HG03378 (cell line): ENCODE measurements around the gene MRPS24.

ENCODE experiments used
- ATAC-seq: cut with Tn5 transposase; IDR thresholded peaks from one replicate; pipeline ENCODE4 v1.9.1; 2021; ENCODE audit warnings: mild to moderate bottlenecking, moderate library complexity; ENCODE audit not compliant: unreplicated experiment

The MRPS24 gene

GRCh38 chr7:43877968-43878864 is 8.9 kb upstream of the MRPS24 start:
- ATAC-seq = no peak

DNA sequence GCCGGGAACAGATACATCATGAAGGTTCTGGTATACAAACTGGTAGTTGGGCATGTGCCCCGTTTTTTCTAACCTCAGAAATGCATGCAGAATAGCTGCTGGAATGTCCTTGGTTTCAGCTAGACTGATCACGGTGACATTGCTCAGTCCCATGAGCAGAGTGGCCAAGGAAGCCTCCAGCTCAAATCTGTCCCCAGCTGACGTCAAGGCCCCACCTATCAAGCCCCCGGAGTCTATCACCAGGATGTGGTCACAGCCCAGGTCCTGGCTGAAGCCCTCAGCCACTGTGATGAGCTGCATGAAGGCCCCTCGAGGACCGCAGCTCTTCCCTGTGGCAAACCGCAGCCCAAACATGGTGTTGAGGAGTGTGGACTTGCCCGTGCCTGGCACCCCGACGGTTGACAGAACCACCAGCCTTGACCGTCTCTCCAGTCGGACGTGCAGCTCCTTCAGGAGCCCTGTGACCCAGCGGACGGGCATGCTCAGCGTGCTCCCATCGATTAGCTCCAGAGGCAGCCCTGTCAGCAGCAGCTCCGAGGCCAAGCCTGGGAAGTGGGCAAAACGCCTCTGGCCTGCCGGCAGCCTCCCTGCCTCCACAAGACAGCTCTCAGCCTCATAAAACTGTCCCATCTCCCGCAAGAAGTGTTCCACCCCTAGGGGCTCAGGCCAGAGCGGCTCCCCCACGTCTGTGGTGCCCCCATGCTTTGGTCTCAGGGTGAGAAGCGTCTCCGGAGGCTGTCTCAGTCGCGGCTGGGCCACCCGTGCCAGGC is 7.8 kb upstream of the MRPS24 start:
- no peak for ATAC-seq

GRCh38 chr7:43876241-43876640 is 6.9 kb upstream of the MRPS24 start:
- ATAC-seq = no peak

DNA sequence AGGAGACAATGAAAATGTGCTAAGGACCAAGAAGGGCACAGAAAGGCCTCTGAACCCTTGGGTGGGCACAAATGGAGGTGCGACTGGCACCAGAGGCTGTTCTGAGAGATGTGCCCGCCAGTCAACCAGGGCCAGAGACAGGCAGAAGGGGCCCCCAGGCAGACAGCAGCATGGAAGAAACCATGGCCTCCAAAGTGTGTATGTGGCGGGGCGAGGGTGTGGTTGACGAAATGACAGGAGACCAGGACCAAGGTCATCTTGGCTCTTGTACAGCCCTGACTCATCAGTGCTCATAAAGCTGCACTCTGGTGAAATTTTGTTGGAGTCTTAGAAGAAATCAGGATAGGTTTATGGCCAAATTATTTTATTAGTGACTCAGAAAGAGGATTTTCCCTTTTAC is 4.0 kb upstream of the MRPS24 start:
- ATAC-seq = no peak

DNA sequence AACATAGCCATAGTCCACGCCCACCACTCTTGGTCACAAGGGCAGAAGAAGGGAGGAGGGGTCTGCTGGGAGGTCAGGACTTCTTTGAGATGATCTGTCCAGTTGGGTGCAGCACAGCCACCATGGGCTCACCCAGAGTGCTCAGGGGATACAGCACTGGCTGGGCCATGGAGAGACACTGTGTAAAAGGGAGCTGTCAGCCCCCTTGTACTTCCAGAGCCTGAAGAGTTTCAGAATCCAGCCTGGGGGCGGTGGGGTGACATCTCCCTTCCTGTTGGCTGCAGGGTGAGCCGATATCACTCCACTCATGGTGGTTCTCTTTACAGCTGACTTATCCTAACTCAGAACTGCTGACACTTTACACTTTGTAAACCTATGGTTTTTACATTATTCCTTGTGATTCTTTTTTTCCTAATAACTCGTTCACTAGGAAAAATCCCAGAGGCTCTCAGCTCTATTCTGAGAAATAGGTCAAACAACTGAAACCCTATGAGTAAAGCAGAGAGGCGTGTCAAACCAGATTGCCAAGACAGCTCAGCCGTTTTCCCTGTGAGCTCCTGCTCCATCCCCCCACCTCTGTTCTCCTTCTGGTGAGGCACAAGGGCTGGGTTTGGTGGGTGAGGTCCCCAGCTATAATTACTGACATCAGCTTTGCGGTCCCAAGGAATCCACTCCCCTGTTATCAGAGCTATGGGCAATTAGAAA is 3.2 kb upstream of the MRPS24 start:
- ATAC-seq = no peak

- no peak for ATAC-seq
Observed at GRCh38 chr7:43871064-43871463, 1.7 kb upstream of the MRPS24 start.

DNA sequence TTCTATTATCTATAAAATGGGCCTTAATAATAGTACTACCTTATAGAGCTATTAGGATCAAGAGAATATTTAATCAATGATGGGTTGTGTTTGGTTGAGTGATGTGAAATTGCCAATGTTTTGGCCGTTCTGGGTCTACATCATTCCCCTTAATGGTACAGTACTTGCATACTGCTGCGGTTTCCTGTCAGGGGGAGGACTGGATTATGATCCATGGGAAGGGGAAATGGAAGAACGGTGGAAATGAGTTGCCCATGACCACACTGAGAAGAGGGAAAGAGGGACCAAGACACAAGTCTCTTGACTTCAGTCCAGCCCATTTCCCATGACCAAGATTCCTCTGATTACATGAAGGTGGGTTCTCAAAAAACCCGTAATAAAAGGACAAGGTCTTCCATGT is 999 bp upstream of the MRPS24 start:
- no peak for ATAC-seq

GRCh38 chr7:43869867-43870240 is 537 bp upstream of the MRPS24 start:
- ATAC-seq = peak; percentile 16

- no peak for ATAC-seq
Observed at GRCh38 chr7:43868681-43869005, 674 bp downstream of the MRPS24 start.

DNA sequence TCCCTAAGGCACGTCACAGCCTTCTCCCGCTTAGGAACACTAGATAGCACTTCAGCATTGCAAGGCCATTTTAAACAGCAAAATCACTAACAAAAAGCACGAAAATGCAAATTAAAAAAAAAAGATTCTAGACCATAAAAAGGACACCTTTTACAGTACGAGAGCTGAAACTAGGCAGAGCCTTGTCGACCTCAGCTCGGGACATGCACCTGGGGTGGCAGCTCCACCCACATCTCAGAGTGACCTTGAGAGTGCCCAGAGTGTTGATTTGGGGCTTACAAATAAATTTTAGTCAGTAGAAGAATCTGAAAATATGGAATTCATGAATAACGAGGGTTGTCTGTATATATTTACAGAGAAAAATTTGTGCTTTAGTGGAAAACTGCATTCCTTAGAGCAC is 1.1 kb downstream of the MRPS24 start:
- ATAC-seq = no peak

DNA sequence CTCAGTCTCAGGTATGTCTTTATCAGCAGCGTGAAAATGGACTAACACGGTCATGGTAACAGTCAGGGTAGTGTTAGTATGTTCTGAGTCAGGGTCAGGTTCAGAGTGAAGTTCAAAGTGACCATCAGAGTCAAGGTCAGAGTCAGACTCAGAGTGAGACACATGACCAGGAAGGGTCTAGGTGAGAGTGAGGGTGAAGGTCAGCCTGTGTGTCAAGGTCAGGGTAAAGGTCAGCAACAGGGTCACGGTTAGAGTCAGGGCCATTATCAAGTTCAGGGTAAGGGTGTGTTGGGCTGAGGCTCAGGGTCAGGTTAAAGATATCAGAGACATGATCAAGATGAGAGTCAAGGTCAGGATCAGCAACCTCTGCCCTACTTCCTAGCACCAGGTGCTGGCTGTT is 4.0 kb downstream of the MRPS24 start:
- ATAC-seq = no peak

DNA sequence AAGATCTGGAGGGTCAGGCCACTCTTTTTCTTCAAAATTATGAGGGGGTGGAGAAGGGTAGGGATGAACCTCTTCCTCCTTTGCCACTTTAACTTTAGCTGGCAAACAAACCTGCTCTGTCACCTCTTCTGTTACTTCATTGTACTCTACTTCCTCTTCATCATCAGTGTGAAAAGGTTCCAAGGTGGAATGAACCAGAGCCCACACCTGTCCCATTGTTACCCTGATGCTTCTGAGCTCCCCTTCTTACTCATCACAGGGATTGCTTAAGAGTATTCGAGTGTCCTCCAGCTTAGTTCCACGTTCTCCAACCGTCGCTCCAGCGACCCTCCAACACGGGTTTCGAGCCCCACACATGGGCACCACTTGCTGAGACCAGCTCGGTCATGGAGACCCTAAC is 5.2 kb downstream of the MRPS24 start:
- no peak for ATAC-seq

DNA sequence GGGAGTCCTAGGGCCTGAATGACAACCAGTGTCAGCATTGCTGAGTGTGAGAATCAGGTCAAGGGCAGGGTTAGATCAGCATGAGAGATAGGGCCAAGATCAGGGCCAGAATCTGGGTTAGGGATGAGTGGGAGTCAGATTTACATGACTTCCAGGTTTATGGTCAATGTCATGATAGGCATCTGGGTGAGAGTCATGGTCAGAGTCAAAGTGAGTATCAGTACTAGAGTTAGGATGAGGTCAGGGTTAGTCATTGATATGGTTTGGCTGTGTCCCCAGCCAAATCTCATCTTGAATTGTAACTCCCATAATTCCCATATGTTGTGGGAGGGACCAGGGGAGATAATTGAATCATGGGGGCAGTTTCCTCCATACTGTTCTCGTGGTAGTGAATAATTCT is 12.3 kb downstream of the MRPS24 start:
- ATAC-seq = no peak

GRCh38 chr7:43856316-43856715 is 13.0 kb downstream of the MRPS24 start:
- ATAC-seq = no peak

- ATAC-seq = no peak
Observed at GRCh38 chr7:43855176-43855575, 14.1 kb downstream of the MRPS24 start.

- no peak for ATAC-seq
Observed at GRCh38 chr7:43851805-43852204, 17.5 kb downstream of the MRPS24 start.

DNA sequence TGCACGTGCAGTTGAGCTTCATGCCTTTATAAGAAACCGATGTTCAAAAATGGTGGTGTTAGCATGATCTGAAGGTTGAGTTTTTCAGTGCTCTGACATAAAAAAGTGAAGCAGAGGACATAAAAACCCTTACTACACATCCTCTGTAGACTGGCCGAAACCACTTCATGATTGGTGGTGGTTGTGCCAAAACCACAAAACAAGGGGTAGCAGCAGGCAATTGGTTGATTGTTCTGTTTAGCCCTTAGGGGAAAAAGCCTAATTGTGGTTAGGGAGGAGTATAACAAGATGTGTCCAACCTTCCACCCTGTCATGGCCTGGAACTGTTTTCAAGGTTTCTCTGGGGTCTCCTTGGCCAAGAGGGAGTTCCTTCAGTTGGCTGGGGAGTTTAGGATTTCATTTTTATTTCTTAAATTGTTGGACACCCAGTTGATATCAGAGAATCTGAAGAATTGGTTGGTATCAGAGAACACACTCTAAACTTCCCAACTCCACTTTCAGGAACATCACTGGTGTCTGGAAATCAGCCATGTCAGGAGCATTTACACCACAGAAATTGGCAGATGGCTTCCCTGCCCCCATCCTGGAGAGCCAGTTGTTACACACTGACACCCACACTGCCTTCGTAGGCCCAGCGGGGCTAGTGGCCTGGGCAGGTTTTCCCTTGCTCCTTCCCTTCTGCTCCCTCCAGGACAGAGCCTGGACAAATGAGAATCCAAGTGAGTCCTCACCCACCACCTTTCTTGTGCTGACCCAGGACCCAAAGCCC is 18.8 kb downstream of the MRPS24 start:
- peak; percentile 67 for ATAC-seq

- ATAC-seq = no peak
Observed at GRCh38 chr7:43849047-43849446, 20.3 kb downstream of the MRPS24 start.

GRCh38 chr7:43847496-43847895 is 21.8 kb downstream of the MRPS24 start:
- ATAC-seq = no peak

GRCh38 chr7:43844662-43845061 is 24.7 kb downstream of the MRPS24 start:
- no peak for ATAC-seq

GRCh38 chr7:43844257-43844656 is 25.1 kb downstream of the MRPS24 start:
- ATAC-seq = no peak
